ENCODE results near the gene MAP1B.

Gene MAP1B

DNA sequence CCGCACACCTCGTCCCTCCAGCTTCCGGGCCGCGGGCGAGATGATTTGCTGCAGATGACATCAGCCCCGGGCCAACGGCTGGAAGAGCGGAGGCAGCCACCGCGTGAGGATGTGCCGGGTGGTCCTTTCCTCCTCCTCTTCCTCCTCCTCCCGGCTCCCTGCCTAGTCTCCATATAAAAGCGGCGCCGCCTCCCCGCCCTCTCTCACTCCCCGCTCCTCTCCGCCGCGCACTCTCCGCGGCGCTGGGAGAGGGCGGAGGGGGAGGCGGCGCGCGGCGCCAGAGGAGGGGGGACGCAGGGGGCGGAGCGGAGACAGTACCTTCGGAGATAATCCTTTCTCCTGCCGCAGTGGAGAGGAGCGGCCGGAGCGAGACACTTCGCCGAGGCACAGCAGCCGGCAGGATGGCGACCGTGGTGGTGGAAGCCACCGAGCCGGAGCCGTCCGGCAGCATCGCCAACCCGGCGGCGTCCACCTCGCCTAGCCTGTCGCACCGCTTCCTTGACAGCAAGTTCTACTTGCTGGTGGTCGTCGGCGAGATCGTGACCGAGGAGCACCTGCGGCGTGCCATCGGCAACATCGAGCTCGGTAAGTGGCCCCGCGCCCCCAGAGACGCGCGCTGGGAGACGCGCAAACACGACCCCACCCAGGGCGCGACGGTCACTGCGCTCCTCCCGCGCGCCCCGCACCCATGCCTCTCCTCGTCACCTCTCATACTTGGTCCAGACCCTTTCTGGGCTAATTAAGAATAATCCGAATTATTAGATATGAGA, at the start of gene MAP1B:
Gene MAP1B (plus strand): TSS at position 345 of the 770 bp plus-strand sequence. CDS start 57 bp downstream, at position 402.
- peak; percentile 75 for DNase-seq (ENCODE audit: low read depth in 2 of 2)
- TF ChIP-seq CTCF (IDR thresholded peaks at IDR 0.05; ENCODE audit: low read depth, low read length), result no peak
- peak within 1 kb of the TSS; percentile 93 to 94 for H3K4me3 ChIP-seq (replicated peaks in 1 of 2; ENCODE audit: low read depth in 2 of 2, low read length in 2 of 2)

DNA sequence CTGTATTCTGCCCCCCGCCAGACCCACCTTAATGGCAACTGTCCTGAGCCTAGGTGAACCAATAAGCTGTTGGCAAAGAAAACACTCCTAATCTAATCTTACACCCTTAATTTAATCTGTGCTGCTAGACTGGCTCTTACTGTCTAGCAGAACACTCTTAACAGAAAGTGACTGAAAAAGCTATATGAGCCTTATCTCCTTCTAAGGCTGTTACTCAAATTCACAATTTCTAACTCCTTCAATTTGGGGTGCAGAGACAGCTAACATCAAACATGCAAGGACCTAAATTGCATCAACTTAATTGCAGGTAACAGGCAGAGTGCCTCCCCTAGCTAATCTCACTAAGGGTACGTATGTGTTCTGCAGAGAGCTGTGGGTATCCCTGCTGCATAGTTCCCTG, 49.5 kb upstream of the MAP1B start:
- TF ChIP-seq CTCF (IDR thresholded peaks at IDR 0.05; ENCODE audit: low read depth, low read length), result no peak
- DNase-seq (ENCODE audit: low read depth in 2 of 2), result no peak
- no peak overlapping the region for H3K4me3 ChIP-seq (replicated peaks in 1 of 2; ENCODE audit: low read depth in 2 of 2, low read length in 2 of 2)

DNA sequence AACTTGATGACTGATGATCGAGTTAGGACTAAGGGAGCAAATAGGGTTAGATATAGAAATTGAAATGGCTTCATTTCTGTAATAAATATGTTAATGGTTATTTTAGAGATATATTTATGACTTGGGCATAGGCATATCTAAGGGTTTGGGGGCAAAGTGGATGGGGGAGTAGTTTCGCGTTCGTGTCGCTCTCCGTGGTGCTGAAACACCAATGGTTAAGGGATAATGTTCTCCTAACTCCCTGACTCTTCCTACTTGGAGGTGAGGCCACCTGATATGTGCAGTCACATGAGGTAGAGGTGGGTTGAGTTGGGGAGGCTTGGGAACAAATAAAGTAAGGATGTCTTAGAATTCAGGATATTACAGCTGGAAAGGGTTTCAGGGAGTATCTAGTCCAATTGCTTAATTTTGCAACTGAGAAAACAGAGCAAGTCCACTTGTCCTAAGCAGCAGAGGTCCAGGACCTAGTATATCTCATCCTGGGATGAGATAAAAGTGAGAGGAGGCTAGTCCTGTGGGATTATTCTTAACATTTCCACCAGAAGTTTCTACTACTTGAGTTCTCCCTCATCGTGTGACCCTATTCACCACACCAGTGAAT, 44.0 kb upstream of the MAP1B start:
- TF ChIP-seq CTCF (IDR thresholded peaks at IDR 0.05; ENCODE audit: low read depth, low read length), result no peak
- DNase-seq (ENCODE audit: low read depth in 2 of 2), result peak; percentile 36 to 39
- no peak overlapping the region for H3K4me3 ChIP-seq (replicated peaks in 1 of 2; ENCODE audit: low read depth in 2 of 2, low read length in 2 of 2)

GRCh38 chr5:72064801-72065570, 42.3 kb upstream of the MAP1B start:
- no peak overlapping the region for H3K4me3 ChIP-seq (replicated peaks in 1 of 2; ENCODE audit: low read depth in 2 of 2, low read length in 2 of 2)
- DNase-seq (ENCODE audit: low read depth in 2 of 2), result no peak
- no peak for TF ChIP-seq CTCF (IDR thresholded peaks at IDR 0.05; ENCODE audit: low read depth, low read length)

GRCh38 chr5:72065751-72066255, 41.5 kb upstream of the MAP1B start:
- peak in 1 of 2 donors; percentile 32 for DNase-seq (ENCODE audit: low read depth in 2 of 2)
- TF ChIP-seq CTCF (IDR thresholded peaks at IDR 0.05; ENCODE audit: low read depth, low read length), result no peak
- H3K4me3 ChIP-seq (replicated peaks in 1 of 2; ENCODE audit: low read depth in 2 of 2, low read length in 2 of 2), result no peak overlapping the region

DNA sequence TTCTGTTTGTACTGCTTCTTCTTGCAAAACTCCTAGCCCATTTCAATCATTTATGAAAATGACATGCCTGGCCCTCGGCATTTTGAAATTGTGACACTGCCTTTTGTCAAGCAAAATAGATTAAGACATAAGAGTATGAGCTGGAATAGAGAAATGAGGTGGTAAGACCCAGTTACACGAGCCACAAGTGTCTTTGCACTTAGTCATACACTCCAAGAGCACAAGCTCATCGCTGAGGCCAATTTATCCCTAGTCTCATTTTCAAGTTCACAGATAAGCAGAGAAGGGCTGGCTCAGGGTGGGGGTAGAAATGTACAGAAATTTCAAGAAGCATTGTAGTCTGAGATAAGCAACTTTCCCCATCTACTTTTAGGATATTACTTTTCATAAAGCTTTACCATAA, 40.6 kb upstream of the MAP1B start:
- DNase-seq (ENCODE audit: low read depth in 2 of 2), result peak; percentile 79 to 86
- no peak for TF ChIP-seq CTCF (IDR thresholded peaks at IDR 0.05; ENCODE audit: low read depth, low read length)
- no peak overlapping the region for H3K4me3 ChIP-seq (replicated peaks in 1 of 2; ENCODE audit: low read depth in 2 of 2, low read length in 2 of 2)

All from cardiac fibroblast (primary cell).